A549 (cell line): ENCODE measurements around the gene IFITM1. TPM values are rescaled to one million over a fixed set of nuclear protein-coding genes. Genes with fewer than 3 reads are reported as not detected.

ENCODE experiments used
- ATAC-seq, 2 experiments: fragments of 200-7000 bp in 1 of 2; fragments of >200 bp in 1 of 2; cut with Nextera tagmentation in 1 of 2; cut with Tn5 transposase in 1 of 2; 3 replicates each; pipeline versions ENCODE4 v1.8.0 to v1.9.1; 2018 to 2020; ENCODE audit warnings: mild to moderate bottlenecking in 1 of 2, moderate library complexity in 1 of 2
- CTCF ChIA-PET: fragments of 300-600 bp; sonication (Branson Sonifier 250); formaldehyde crosslinking; extraction: SDS; loops from one replicate; lab custom pipeline; 2021; ENCODE audit warnings: antibody characterized with exemption, inconsistent platforms; lab: Yijun Ruan, JAX
- POLR2A ChIA-PET: fragments of 350-600 bp; formaldehyde crosslinking; extraction: SDS; loops from one replicate; lab custom pipeline; 2021; ENCODE audit warnings: antibody characterized with exemption, inconsistent platforms; lab: Yijun Ruan, JAX
- DNase-seq, 2 experiments: peaks; one replicate each; pipeline versions ENCODE4 v3.0.0 to v3.0.0-alpha.2; 2011 to 2016; ENCODE audit warnings: low read depth in 1 of 2, low spot score in 1 of 2
- FAIRE-seq: peaks from 2 replicates; lab custom pipeline; 2011; peaks lifted over from hg19 to GRCh38; lab: Jason Lieb, UNC
- H3K27ac ChIP-seq, 2 experiments: fragments of >200 bp; sonication (Bioruptor Twin); formaldehyde crosslinking; 3 replicates each; pipeline ENCODE4 v1.5.1; 2016 to 2017
- H3K4me1 ChIP-seq: fragments of >200 bp; sonication (Bioruptor Twin); formaldehyde crosslinking; 3 replicates; pipeline ENCODE4 v1.6.1; 2016
- H3K4me2 ChIP-seq: fragments of >200 bp; sonication (Bioruptor Twin); formaldehyde crosslinking; 3 replicates; pipeline ENCODE4 v1.6.1; 2016
- H3K4me3 ChIP-seq: fragments of >200 bp; sonication (Bioruptor Twin); formaldehyde crosslinking; 3 replicates; pipeline ENCODE4 v1.5.1; 2016
- H3K9me3 ChIP-seq: fragments of >200 bp; sonication (Bioruptor Twin); formaldehyde crosslinking; 3 replicates; pipeline ENCODE4 v1.6.1; 2016
- CBX2 ChIP-seq: fragments of 200-600 bp; sonication (generic); IDR thresholded peaks from 2 replicates; pipeline ENCODE4 v1.6.1; 2016; ENCODE audit warnings: low read depth, mild to moderate bottlenecking, borderline replicate concordance
- CEBPB ChIP-seq, 2 experiments: fragments of >200 bp in 1 of 2; sonication (Bioruptor Twin) in 1 of 2; formaldehyde crosslinking in 1 of 2; IDR thresholded peaks; 2 replicates each; pipeline ENCODE4 v1.6.1; 2012 to 2016
- CTCF ChIP-seq: fragments of >200 bp; sonication (Bioruptor Twin); formaldehyde crosslinking; IDR thresholded peaks from 3 replicates; pipeline ENCODE4 v1.5.1; 2016
- EHMT2 ChIP-seq: fragments of 200-600 bp; sonication (generic); IDR thresholded peaks from 2 replicates; pipeline ENCODE4 v1.6.1; 2016; ENCODE audit warnings: antibody characterized with exemption, low read depth, mild to moderate bottlenecking, moderate library complexity
- FOSB ChIP-seq: fragments of 250-450 bp; sonication (Bioruptor Pico); IDR thresholded peaks from 2 replicates; pipeline ENCODE4 v1.5.0; 2020; ENCODE audit warnings: mild to moderate bottlenecking, moderate library complexity
- HOXB5 ChIP-seq: fragments of 250-450 bp; sonication (Bioruptor Pico); IDR thresholded peaks from 2 replicates; pipeline ENCODE4 v1.5.0; 2020; ENCODE audit warnings: mild to moderate bottlenecking, moderate library complexity
- JUNB ChIP-seq: fragments of >200 bp; sonication (Bioruptor Twin); formaldehyde crosslinking; IDR thresholded peaks from 2 replicates; pipeline ENCODE4 v1.6.1; 2016
- MAFK ChIP-seq: fragments of 450-650 bp; IDR thresholded peaks from 2 replicates; pipeline ENCODE4 v1.6.1; 2014; ENCODE audit not compliant: partially characterized antibody
- MAX ChIP-seq: IDR thresholded peaks from 2 replicates; pipeline ENCODE4 v1.6.1; 2012
- MAZ ChIP-seq: fragments of 150-350 bp; IDR thresholded peaks from 2 replicates; pipeline ENCODE4 v1.6.1; 2014; ENCODE audit warnings: antibody characterized with exemption, low read depth, low read length, borderline replicate concordance
- NFE2L2 ChIP-seq: fragments of 150-350 bp; conservative IDR thresholded peaks from 2 replicates; pipeline ENCODE4 v1.6.1; 2014; ENCODE audit warnings: low read length
- NPAS2 ChIP-seq: fragments of 250-450 bp; sonication (Bioruptor Pico); IDR thresholded peaks from 2 replicates; pipeline ENCODE4 v1.8.0; 2022; ENCODE audit warnings: mild to moderate bottlenecking, moderate library complexity, borderline replicate concordance
- PHF8 ChIP-seq: fragments of 200-600 bp; sonication (generic); IDR thresholded peaks from 2 replicates; pipeline ENCODE4 v1.6.1; 2016; ENCODE audit warnings: low read depth, mild to moderate bottlenecking, antibody characterized with exemption, moderate library complexity, borderline replicate concordance
- POLR2AphosphoS2 ChIP-seq: conservative IDR thresholded peaks from 2 replicates; pipeline ENCODE4 v1.6.1; 2012; ENCODE audit warnings: low read length, improper control_type of control experiment, inconsistent platforms
- RAD21 ChIP-seq, 2 experiments: fragments of >200 bp in 1 of 2; sonication (Bioruptor Twin) in 1 of 2; formaldehyde crosslinking in 1 of 2; IDR thresholded peaks in 1 of 2; conservative IDR thresholded peaks in 1 of 2; 2 replicates in 1 of 2; 3 replicates in 1 of 2; pipeline ENCODE4 v1.6.1; 2012 to 2018; ENCODE audit warnings: inconsistent platforms in 1 of 2
- RARB ChIP-seq: fragments of 250-450 bp; sonication (Bioruptor Pico); IDR thresholded peaks from 2 replicates; pipeline ENCODE4 v1.8.0; 2021; ENCODE audit warnings: mild to moderate bottlenecking, moderate library complexity
- SMC3 ChIP-seq: fragments of >200 bp; sonication (Bioruptor Twin); formaldehyde crosslinking; IDR thresholded peaks from 3 replicates; pipeline ENCODE4 v1.6.1; 2018; ENCODE audit warnings: inconsistent platforms
- SREBF2 ChIP-seq: fragments of 450-650 bp; IDR thresholded peaks from 2 replicates; pipeline ENCODE4 v1.6.1; 2014; ENCODE audit warnings: mild to moderate bottlenecking, moderate library complexity
- TFCP2L1 ChIP-seq: fragments of 250-450 bp; sonication (Bioruptor Pico); IDR thresholded peaks from 2 replicates; pipeline ENCODE4 v1.5.0; 2021; ENCODE audit warnings: mild to moderate bottlenecking
- TP53 ChIP-seq: fragments of 250-450 bp; sonication (Bioruptor Pico); IDR thresholded peaks from 2 replicates; pipeline ENCODE4 v1.5.0; 2021; ENCODE audit warnings: mild to moderate bottlenecking, moderate library complexity
- WGBS: methylation state at CpG from one replicate; pipeline ENCODE4 v1.1.6; 2017; ENCODE audit errors: missing lambda C conversion rate; 5-methylcytosine and 5-hydroxymethylcytosine counted together
- polyA plus RNA-seq, 4 experiments: library from polyadenylated mRNA; depleted of rRNA in 3 of 4; stranded (reverse); fragments of >200 nt; fragmentation: RNase III in 1 of 4; extraction: RNeasy Plus Mini Kit Qiagen cat#74134 plus additional on column Dnase treatment in 1 of 4; gene quantifications; 2 replicates in 3 of 4; 3 replicates in 1 of 4; pipeline ENCODE4 v1.2.3, GENCODE V29; 2011 to 2017

The IFITM1 gene
- polyA plus RNA-seq, 2 of the 4 experiments (the other 2 are of a cell fraction), result 0.14 to 1.7 TPM

- TF ChIP-seq RARB (CRISPR knock-in tag) (no peak), NFE2L2 (no peak), TFCP2L1 (CRISPR knock-in tag) (no peak), JUNB (no peak), CTCF (peak; percentile 68), EHMT2 (no peak), MAZ (no peak), MAFK (no peak), RAD21 (conservative IDR thresholded peaks at IDR 0.05 in 1 of 2, IDR thresholded peaks at IDR 0.05 in 1 of 2) (peak; percentile 69 to 70), SREBF2 (no peak), NPAS2 (CRISPR knock-in tag) (no peak), TP53 (CRISPR knock-in tag) (no peak), HOXB5 (no peak), CEBPB (IDR thresholded peaks at IDR 0.05) (no peak), SMC3 (peak; percentile 84), PHF8 (no peak), FOSB (CRISPR knock-in tag) (no peak), CBX2 (no peak)
- FAIRE-seq (no peak), ATAC-seq (peak; percentile 53 to 62; a peak in 4 of 6 replicates), DNase-seq (peak; percentile 74 to 84)
- H3K27ac ChIP-seq, result peak overlapping the region in 1 of 2 experiments; percentile 69; a peak in 3 of 6 replicates
- H3K4me1 ChIP-seq, result peaks cover 22% of the 10 kb centered on the region; the same call in 2 of the 3 replicates
- H3K9me3 ChIP-seq, result no peaks in the 10 kb centered on the region
- H3K4me2 ChIP-seq, result no peak overlapping the region
- ChIA-PET CTCF (interaction anchor here (0.6 to 5.7 kb wide), 41 partner anchors 11 to 174 kb away, joined by 3 to 75 read pairs (median 4); partner anchors contain the start of genes NLRP6, PGGHG, PSMD13 and PTDSS2), POLR2A (interaction anchor here (0.7 to 1.6 kb wide), 2 partner anchors 51 to 165 kb away, joined by 7 to 18 read pairs; no protein-coding TSS in a partner anchor)
- WGBS, result 48% methylated on average over 16 of the region's 19 CpGs
- H3K4me3 ChIP-seq, result no peak overlapping the region
Observed at GRCh38 chr11:304915-305843, 8.7 kb upstream of the IFITM1 start.

- peak overlapping the region in 1 of 2 experiments; percentile 69; a peak in 3 of 6 replicates for H3K27ac ChIP-seq
- WGBS, result 85% methylated on average over 10 of the region's 10 CpGs
- H3K4me3 ChIP-seq, result no peak overlapping the region
- no peaks in the 10 kb centered on the region for H3K9me3 ChIP-seq
- H3K4me1 ChIP-seq, result peaks cover 22% of the 10 kb centered on the region; the same call in 2 of the 3 replicates
- no peak for TF ChIP-seq MAX
- no peak for TF ChIP-seq POLR2AphosphoS2
- no peak for DNase-seq
- ATAC-seq, result no peak
- CTCF ChIA-PET, result interaction anchor here (0.7 to 5.7 kb wide), 31 partner anchors 11 to 143 kb away, joined by 3 to 75 read pairs (median 5); partner anchors contain the start of genes NLRP6, PGGHG and PTDSS2
- no peak overlapping the region for H3K4me2 ChIP-seq
- FAIRE-seq, result no peak
- POLR2A ChIA-PET, result interaction anchor here (1.6 kb wide), 1 partner anchor 50 kb away, joined by 7 read pairs; no protein-coding TSS in a partner anchor
Observed at GRCh38 chr11:305844-306211, 8.0 kb upstream of the IFITM1 start.
